HG03571 (cell line): ENCODE data around the gene SEC14L1.
"Not testable (repeated sequence)": the region's sequence is repeated elsewhere in the genome, so short reads cannot be mapped to it uniquely, and the experiment has no call there.

Experiments used
- ATAC-seq: cut with Tn5 transposase; IDR thresholded peaks from one replicate; pipeline ENCODE4 v1.9.1; 2021; ENCODE audit not compliant: unreplicated experiment

Gene SEC14L1

GRCh38 chr17:77254951-77255825 lies 114.4 kb downstream of the SEC14L1 start:
- ATAC-seq: no peak

GRCh38 chr17:77255970-77256369 lies 115.2 kb downstream of the SEC14L1 start:
- not testable (repeated sequence) for ATAC-seq

- ATAC-seq: no peak
Measured at GRCh38 chr17:77256710-77257109, 115.9 kb downstream of the SEC14L1 start.

DNA sequence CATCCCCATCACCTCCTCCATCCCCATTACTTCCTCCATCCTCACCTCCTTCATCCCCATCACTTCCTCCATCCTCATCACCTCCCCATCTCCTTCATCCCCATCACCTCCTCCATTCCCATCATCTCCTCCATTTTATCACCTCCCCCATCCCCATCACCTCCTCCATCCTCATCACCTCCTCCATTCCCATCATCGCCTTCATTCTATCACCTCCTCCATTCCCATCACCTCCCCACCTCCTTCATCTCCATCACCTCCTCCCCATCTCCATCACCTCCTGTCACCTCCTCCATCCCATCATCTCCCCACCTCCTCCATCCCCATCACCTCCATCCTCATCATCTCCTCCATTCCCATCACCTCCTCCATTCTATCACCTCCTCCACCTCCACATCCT lies 116.4 kb downstream of the SEC14L1 start:
- no peak for ATAC-seq

DNA sequence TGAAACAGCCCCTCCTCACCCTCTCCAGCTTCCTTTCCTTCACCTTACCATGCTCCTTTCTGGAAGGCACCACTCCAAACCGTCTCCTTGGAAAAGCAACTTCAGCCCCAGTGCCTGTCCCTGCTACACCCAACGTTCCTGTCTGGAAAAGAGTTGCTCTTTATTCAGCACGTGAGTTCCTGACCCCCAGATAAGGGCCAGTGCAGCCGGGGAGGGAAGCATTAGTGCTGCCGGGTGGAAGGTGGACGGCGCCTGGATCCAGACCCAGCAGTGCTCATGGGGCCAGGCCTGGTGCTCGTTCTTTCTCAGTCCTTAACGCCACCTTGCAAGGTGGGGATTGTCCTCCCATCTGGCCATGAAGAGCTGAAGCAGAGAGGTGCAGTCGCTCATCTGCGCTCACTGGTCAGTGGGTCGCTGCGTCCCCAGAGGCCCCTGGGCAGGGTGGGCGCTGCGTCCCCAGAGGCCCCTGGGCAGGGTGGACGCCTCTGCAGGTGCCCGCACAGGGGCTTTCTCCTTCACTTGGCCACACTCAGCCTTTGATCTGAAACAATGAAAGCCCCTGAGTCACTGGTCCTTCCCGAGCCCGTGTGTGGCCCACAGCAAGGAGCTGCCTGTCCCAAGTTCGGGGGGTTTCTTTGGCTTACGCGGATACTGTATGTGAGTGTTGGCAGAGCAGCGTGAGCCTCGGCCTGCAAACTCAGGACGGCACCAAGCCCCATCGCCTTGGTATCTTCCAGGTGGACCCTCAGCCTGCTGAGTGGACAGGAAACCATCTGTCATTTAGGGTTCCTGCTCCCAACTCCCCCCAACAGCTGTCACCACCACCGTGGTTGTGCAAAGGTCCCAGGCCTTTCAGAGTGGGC lies 117.1 kb downstream of the SEC14L1 start:
- no peak for ATAC-seq

DNA sequence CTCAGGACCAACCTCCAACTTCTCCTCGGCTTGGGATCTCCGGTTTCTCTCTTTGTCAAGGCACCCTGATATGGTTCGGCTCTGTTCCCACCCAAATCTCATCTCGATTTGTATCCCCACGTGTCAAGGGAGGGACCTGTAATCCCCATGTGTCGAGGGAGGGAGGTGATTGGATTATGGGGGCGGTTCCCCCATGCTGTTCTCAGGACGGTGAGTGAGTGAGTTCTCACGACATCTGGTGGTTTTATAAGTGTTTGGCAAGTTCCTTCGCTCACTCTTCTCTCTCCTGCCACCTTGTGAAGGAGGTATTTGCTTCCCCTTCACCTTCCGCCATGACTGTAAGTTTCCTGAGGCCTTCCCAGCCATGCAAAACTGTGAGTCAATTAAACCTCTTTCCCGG lies 117.9 kb downstream of the SEC14L1 start:
- no peak for ATAC-seq

DNA sequence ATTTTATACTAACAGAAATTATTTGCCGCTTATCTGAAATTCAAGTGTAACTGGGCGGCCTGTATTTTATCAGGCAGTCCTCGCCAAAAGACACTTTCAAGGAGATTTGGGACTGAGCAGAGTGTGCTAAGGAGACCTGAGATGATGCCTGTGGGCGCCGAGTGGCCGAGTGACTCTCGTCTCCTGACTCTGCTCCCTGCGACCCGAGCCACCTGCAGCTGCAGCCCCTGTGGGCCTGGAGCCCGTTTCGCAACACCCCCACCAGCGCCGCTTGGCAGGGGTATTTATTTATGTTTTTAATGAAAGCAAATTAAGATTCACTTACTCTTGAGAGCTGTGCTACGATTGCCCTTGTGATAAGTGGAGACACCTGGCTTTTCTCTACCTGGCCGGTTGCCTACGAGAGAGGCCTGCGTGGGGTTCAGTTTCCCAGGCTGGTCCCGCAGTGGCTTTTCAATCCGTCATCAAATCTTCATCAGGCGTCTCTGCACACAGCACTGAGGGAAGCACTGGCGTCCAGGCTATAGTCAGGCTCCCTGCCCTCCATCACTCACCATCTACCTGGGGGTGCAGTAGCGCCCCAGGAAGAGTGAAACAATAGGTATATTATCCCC lies 124.0 kb downstream of the SEC14L1 start:
- no peak for ATAC-seq

GRCh38 chr17:77266213-77266612 lies 125.4 kb downstream of the SEC14L1 start:
- ATAC-seq: no peak
